ENCODE measurements around the gene SLC9A7. TPM values are rescaled to one million over a fixed set of nuclear protein-coding genes. Genes with fewer than 3 reads are reported as not detected.

The SLC9A7 gene
- total RNA-seq, 1 experiment from 2014 or later, result 74.3 TPM

DNA sequence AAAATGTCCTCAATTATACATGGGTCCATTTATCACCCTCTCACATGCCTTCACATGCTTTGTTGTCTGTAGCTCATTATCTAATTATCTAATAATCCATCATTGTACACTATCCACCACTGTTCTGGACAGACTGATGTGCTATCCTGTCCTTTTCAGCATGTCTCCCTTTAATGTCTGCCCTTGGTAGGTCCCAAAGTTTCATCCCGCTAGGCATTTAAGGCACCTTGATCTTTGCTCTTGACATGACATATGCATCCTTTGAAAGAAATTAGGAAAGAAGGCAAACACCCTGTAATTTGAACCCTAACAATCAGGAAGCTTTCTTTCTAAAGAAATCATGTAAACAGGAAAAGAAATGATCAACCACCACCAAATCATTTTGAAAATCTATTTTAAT lies 179.7 kb downstream of the SLC9A7 start:
- no peak overlapping the region for H3K9ac ChIP-seq (ENCODE audit: low read length)
- TF ChIP-seq, protein P1, sequence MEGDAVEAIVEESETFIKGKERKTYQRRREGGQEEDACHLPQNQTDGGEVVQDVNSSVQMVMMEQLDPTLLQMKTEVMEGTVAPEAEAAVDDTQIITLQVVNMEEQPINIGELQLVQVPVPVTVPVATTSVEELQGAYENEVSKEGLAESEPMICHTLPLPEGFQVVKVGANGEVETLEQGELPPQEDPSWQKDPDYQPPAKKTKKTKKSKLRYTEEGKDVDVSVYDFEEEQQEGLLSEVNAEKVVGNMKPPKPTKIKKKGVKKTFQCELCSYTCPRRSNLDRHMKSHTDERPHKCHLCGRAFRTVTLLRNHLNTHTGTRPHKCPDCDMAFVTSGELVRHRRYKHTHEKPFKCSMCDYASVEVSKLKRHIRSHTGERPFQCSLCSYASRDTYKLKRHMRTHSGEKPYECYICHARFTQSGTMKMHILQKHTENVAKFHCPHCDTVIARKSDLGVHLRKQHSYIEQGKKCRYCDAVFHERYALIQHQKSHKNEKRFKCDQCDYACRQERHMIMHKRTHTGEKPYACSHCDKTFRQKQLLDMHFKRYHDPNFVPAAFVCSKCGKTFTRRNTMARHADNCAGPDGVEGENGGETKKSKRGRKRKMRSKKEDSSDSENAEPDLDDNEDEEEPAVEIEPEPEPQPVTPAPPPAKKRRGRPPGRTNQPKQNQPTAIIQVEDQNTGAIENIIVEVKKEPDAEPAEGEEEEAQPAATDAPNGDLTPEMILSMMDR (conservative IDR thresholded peaks at IDR 0.05; ENCODE audit: low read depth, low read length), result no peak
- DNase-seq, result no peak
- peaks cover 8% of the 10 kb centered on the region; the same call in 1 of the 2 replicates for H3K36me3 ChIP-seq (ENCODE audit: low read depth, low read length)
- no peak for ATAC-seq
- H3K4me2 ChIP-seq (ENCODE audit: low read length), result no peak overlapping the region
- BruUV-seq (replicated peaks), result no TSS peak
- no peaks in the 10 kb centered on the region; the same call in 1 of the 2 replicates for H4K20me1 ChIP-seq (ENCODE audit: low read length)
- H3F3A ChIP-seq (ENCODE audit: low read length, unreplicated experiment), result peaks cover 4% of the 10 kb centered on the region
- ChIA-PET POLR2A (ENCODE audit: unreplicated experiment) (no interaction called here), CTCF (no interaction called here)
- H3K9me2 ChIP-seq (replicated peaks; ENCODE audit: low read length), result no peaks in the 10 kb centered on the region
- H2AFZ ChIP-seq (ENCODE audit: low read length), result no peak overlapping the region
- no peaks in the 10 kb centered on the region for H3K9me3 ChIP-seq (ENCODE audit: low read length)
- no peaks in the 10 kb centered on the region for H3K27me3 ChIP-seq (ENCODE audit: low read length)
- H3K79me2 ChIP-seq (ENCODE audit: low read length), result peaks cover 86% of the 10 kb centered on the region
- intact Hi-C loops (cut with micrococcal nuclease), result loop anchor here (10.0 kb wide), 1 partner anchor 176 kb away; the partner anchor contains the start of gene SLC9A7
- no peak overlapping the region for H3K27ac ChIP-seq (ENCODE audit: low read length)
- no peak overlapping the region for H3K4me3 ChIP-seq (ENCODE audit: low read length)
- H3K4me1 ChIP-seq (ENCODE audit: insufficient read depth, low read length), result peaks cover 39% of the 10 kb centered on the region

GRCh38 chrX:46577221-46578005 lies 181.5 kb downstream of the SLC9A7 start:
- POLR2A ChIA-PET (ENCODE audit: unreplicated experiment), result no interaction called here
- H3K27ac ChIP-seq (ENCODE audit: low read length), result peak overlapping the region; percentile 85

More at GRCh38 chrX:46577221-46578005, 181.5 kb downstream of the SLC9A7 start:
- Histone ChIP-seq H3F3A (ENCODE audit: low read length, unreplicated experiment) (peaks cover 4% of the 10 kb centered on the region), H2AFZ (ENCODE audit: low read length) (no peak overlapping the region), H3K4me2 (ENCODE audit: low read length) (peak overlapping the region; percentile 93), H3K9me2 (replicated peaks; ENCODE audit: low read length) (no peaks in the 10 kb centered on the region), H3K36me3 (ENCODE audit: low read depth, low read length) (peaks cover 8% of the 10 kb centered on the region; the same call in 1 of the 2 replicates), H4K20me1 (ENCODE audit: low read length) (no peaks in the 10 kb centered on the region; the same call in 1 of the 2 replicates), H3K9ac (ENCODE audit: low read length) (peak overlapping the region; percentile 60), H3K27me3 (ENCODE audit: low read length) (no peaks in the 10 kb centered on the region), H3K9me3 (ENCODE audit: low read length) (no peaks in the 10 kb centered on the region), H3K4me3 (ENCODE audit: low read length) (peak overlapping the region; percentile 73), H3K79me2 (ENCODE audit: low read length) (peaks cover 70% of the 10 kb centered on the region), H3K4me1 (ENCODE audit: insufficient read depth, low read length) (peaks cover 39% of the 10 kb centered on the region)
- CTCF ChIA-PET, result interaction anchor here (0.6 to 1.0 kb wide), 2 partner anchors 65 to 462 kb away, joined by 3 read pairs; no protein-coding TSS in a partner anchor
- DNase-seq (peak; percentile 59), ATAC-seq (peak; percentile 6)
- intact Hi-C loops (cut with micrococcal nuclease), result loop anchor here (2.0 to 10.0 kb wide), 2 partner anchors 13 to 177 kb away; partner anchors contain the start of gene SLC9A7
- BruUV-seq (replicated peaks), result no TSS peak
- no peak for TF ChIP-seq EZH2phosphoT487 (IDR thresholded peaks at IDR 0.05; ENCODE audit: borderline replicate concordance, low read length)
- TF ChIP-seq EZH2 (IDR thresholded peaks at IDR 0.05; ENCODE audit: low read length, unreplicated experiment), result no peak
- TF ChIP-seq, protein P1 (conservative IDR thresholded peaks at IDR 0.05; ENCODE audit: low read depth, low read length), result no peak

Data from PC-3 (cell line).